Erythroblast (primary cell): ENCODE data around the gene MYO16.

Experiments
- GATA1 ChIP-seq: IDR thresholded peaks from 2 replicates; pipeline ENCODE4 v1.6.1; 2011; ENCODE audit warnings: low read depth, mild to moderate bottlenecking, control low read depth, low read length, moderate library complexity
- POLR2A ChIP-seq: IDR thresholded peaks from 2 replicates; pipeline ENCODE4 v1.6.1; 2011; ENCODE audit warnings: mild to moderate bottlenecking, low read length

DNA sequence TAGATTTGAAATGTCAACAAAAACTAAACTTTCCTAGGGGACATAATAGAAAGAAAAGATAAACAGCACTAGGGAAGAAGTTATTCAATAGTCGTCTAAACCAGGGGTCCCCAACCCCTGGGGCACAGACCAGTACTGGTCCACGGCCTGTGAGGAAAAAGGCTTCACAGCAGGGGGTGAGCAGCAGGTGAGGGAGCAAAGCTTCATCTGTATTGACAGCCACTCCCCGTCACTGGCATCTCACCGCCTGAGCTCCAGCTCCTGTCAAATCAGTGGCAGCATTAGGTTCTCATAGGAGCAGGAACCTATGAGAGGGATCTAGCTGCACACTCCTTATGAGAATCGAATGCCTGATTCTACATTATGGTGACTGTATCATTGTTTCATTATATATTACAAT is 382.7 kb downstream of the MYO16 start:
- TF ChIP-seq POLR2A (no peak), GATA1 (no peak)
